WERI-Rb-1 (cell line): ENCODE measurements around the gene IL13.

ENCODE experiments used
- DNase-seq: peaks from one replicate; pipeline ENCODE4 v3.0.0-alpha.2; 2020
- H3K27ac ChIP-seq: fragments of 250-450 bp; sonication (Bioruptor Pico); 2 replicates; pipeline ENCODE4 v1.5.1; 2020; ENCODE audit warnings: mild to moderate bottlenecking, moderate library complexity
- H3K27me3 ChIP-seq: fragments of 250-450 bp; sonication (Bioruptor Pico); 2 replicates; pipeline ENCODE4 v1.5.1; 2021; ENCODE audit warnings: mild to moderate bottlenecking, low read depth, moderate library complexity; ENCODE audit not compliant: insufficient read depth, severe bottlenecking
- H3K36me3 ChIP-seq: fragments of 250-450 bp; sonication (Bioruptor Pico); 2 replicates; pipeline ENCODE4 v1.5.1; 2020; ENCODE audit warnings: mild to moderate bottlenecking, moderate library complexity
- H3K4me3 ChIP-seq: 2 replicates; pipeline ENCODE4 v1.5.1; 2011; ENCODE audit warnings: low read depth, mild to moderate bottlenecking, control low read depth, low read length
- H3K9me3 ChIP-seq: fragments of 250-450 bp; sonication (Bioruptor Pico); 2 replicates; pipeline ENCODE4 v1.5.1; 2021; ENCODE audit warnings: mild to moderate bottlenecking, moderate library complexity; ENCODE audit not compliant: severe bottlenecking
- CTCF ChIP-seq: IDR thresholded peaks from 2 replicates; pipeline ENCODE4 v1.5.1; 2011; ENCODE audit warnings: low read depth, mild to moderate bottlenecking, control low read depth, inconsistent platforms, low read length

Gene IL13

GRCh38 chr5:132658381-132659302 lies 669 bp downstream of the IL13 start:
- H3K36me3 ChIP-seq = no peaks in the 10 kb centered on the region
- no peaks in the 10 kb centered on the region for H3K9me3 ChIP-seq
- H3K27me3 ChIP-seq = no peaks in the 10 kb centered on the region
- H3K4me3 ChIP-seq = no peak overlapping the region
- TF ChIP-seq CTCF = no peak
- DNase-seq = no peak
- no peak overlapping the region for H3K27ac ChIP-seq

GRCh38 chr5:132659598-132660493 lies 1.9 kb downstream of the IL13 start:
- Histone ChIP-seq H3K4me3 (no peak overlapping the region), H3K27ac (no peak overlapping the region), H3K36me3 (no peaks in the 10 kb centered on the region), H3K9me3 (no peaks in the 10 kb centered on the region), H3K27me3 (no peaks in the 10 kb centered on the region)
- TF ChIP-seq CTCF = no peak
- DNase-seq = no peak

- Histone ChIP-seq H3K27me3 (no peaks in the 10 kb centered on the region), H3K27ac (no peak overlapping the region), H3K9me3 (no peaks in the 10 kb centered on the region)
Observed at GRCh38 chr5:132661231-132662003, 3.4 kb downstream of the IL13 start.

GRCh38 chr5:132662004-132662401 lies 4.0 kb downstream of the IL13 start:
- H3K36me3 ChIP-seq = no peaks in the 10 kb centered on the region
- no peak overlapping the region for H3K4me3 ChIP-seq
- no peaks in the 10 kb centered on the region for H3K9me3 ChIP-seq
- DNase-seq = no peak
- H3K27me3 ChIP-seq = no peaks in the 10 kb centered on the region
- no peak for TF ChIP-seq CTCF
- no peak overlapping the region for H3K27ac ChIP-seq

More at GRCh38 chr5:132661231-132662003, 3.4 kb downstream of the IL13 start:
- DNase-seq = no peak
- H3K4me3 ChIP-seq = no peak overlapping the region
- 0 out of 2 replicates have a peak, but pooled peaks have one; percentile 8 for TF ChIP-seq CTCF
- H3K36me3 ChIP-seq = no peaks in the 10 kb centered on the region

GRCh38 chr5:132662925-132663770 lies 5.2 kb downstream of the IL13 start:
- Histone ChIP-seq H3K27me3 (no peaks in the 10 kb centered on the region), H3K4me3 (no peak overlapping the region), H3K36me3 (no peaks in the 10 kb centered on the region), H3K9me3 (no peaks in the 10 kb centered on the region), H3K27ac (no peak overlapping the region)
- TF ChIP-seq CTCF = no peak
- no peak for DNase-seq
